Transverse colon (tissue), 4 donors: Measurements from ENCODE around the gene RGS7.

Source experiments
- CTCF ChIP-seq, 5 experiments: fragments of 200-600 bp in 3 of 5; fragments of 450-650 bp in 2 of 5; sonication (generic) in 3 of 5; IDR thresholded peaks; 1 replicate in 2 of 5; 2 replicates in 3 of 5; pipeline ENCODE4 v1.5.1; 2016 to 2017; ENCODE audit warnings: antibody characterized with exemption in 5 of 5, inconsistent platforms in 3 of 5, mild to moderate bottlenecking in 2 of 5, moderate library complexity in 1 of 5
- POLR2A ChIP-seq: fragments of 450-650 bp; IDR thresholded peaks from one replicate; pipeline ENCODE4 v1.6.1; 2016; ENCODE audit warnings: antibody characterized with exemption, mild to moderate bottlenecking, moderate library complexity
- POLR2AphosphoS5 ChIP-seq, 3 donors: sonication (generic); formaldehyde crosslinking; IDR thresholded peaks; one replicate each; pipeline ENCODE4 v1.6.1; 2016; ENCODE audit warnings: antibody characterized with exemption in 3 of 3

- no peak for TF ChIP-seq POLR2AphosphoS5 (IDR thresholded peaks at IDR 0.05)
- no peak for TF ChIP-seq CTCF (IDR thresholded peaks at IDR 0.05)
- TF ChIP-seq POLR2A = no peak
Observed at GRCh38 chr1:241102664-241103063, 254.3 kb downstream of the RGS7 start.
